Measurements from ENCODE around the gene CCL2.

CCL2 gene

GRCh38 chr17:34306466-34306865 lies 51.4 kb downstream of the CCL2 start:
- ATAC-seq, result peak; percentile 98
- no peak for TF ChIP-seq BACH2 (CRISPR knock-in tag; IDR thresholded peaks at IDR 0.05; ENCODE audit: borderline replicate concordance)

All from SK-N-SH treated with all-trans-retinoic acid at 6 μM for 48 hours (cell line).